HG03196 (cell line): ENCODE measurements around the gene ITGB7.

Source experiments
- ATAC-seq: cut with Tn5 transposase; IDR thresholded peaks from one replicate; pipeline ENCODE4 v1.9.1; 2021; ENCODE audit not compliant: unreplicated experiment

ITGB7 gene

GRCh38 chr12:53231921-53232645, 25.0 kb upstream of the ITGB7 start, which contains the start of gene RARG:
TSS of gene RARG (minus strand) at chr12:53232209. CDS start at chr12:53227545, 4,664 bp downstream.
- ATAC-seq: no peak

GRCh38 chr12:53231671-53231920, 24.5 kb upstream of the ITGB7 start:
- no peak for ATAC-seq

GRCh38 chr12:53230108-53230845, 23.2 kb upstream of the ITGB7 start:
- ATAC-seq: no peak

- no peak for ATAC-seq
Measured at GRCh38 chr12:53229454-53229853, 22.4 kb upstream of the ITGB7 start.

GRCh38 chr12:53227836-53228235, 20.8 kb upstream of the ITGB7 start:
- no peak for ATAC-seq

GRCh38 chr12:53227341-53227740, 20.3 kb upstream of the ITGB7 start:
- ATAC-seq: no peak

GRCh38 chr12:53226815-53227214, 19.8 kb upstream of the ITGB7 start:
- ATAC-seq: no peak

GRCh38 chr12:53225635-53226424, 18.8 kb upstream of the ITGB7 start:
- ATAC-seq: no peak

GRCh38 chr12:53224897-53225634, 18.0 kb upstream of the ITGB7 start:
- ATAC-seq: no peak

GRCh38 chr12:53224061-53224896, 17.2 kb upstream of the ITGB7 start:
- ATAC-seq: no peak

GRCh38 chr12:53223389-53224060, 16.5 kb upstream of the ITGB7 start:
- ATAC-seq: no peak

- ATAC-seq: no peak
Measured at GRCh38 chr12:53222806-53223261, 15.8 kb upstream of the ITGB7 start.

GRCh38 chr12:53222170-53222721, 15.2 kb upstream of the ITGB7 start:
- no peak for ATAC-seq

- peak; percentile 29 for ATAC-seq
Measured at GRCh38 chr12:53221203-53222080, 14.4 kb upstream of the ITGB7 start.

- peak; percentile 51 for ATAC-seq
Measured at GRCh38 chr12:53220694-53221202, 13.7 kb upstream of the ITGB7 start.

- no peak for ATAC-seq
Measured at GRCh38 chr12:53219956-53220693, 13.1 kb upstream of the ITGB7 start.

- no peak for ATAC-seq
Measured at GRCh38 chr12:53219292-53219955, 12.4 kb upstream of the ITGB7 start.
